ENCODE data around the gene TMOD2.
"Not testable (repeated sequence)": the region's sequence is repeated elsewhere in the genome, so short reads cannot be mapped to it uniquely, and the experiment has no call there.

The TMOD2 gene

DNA sequence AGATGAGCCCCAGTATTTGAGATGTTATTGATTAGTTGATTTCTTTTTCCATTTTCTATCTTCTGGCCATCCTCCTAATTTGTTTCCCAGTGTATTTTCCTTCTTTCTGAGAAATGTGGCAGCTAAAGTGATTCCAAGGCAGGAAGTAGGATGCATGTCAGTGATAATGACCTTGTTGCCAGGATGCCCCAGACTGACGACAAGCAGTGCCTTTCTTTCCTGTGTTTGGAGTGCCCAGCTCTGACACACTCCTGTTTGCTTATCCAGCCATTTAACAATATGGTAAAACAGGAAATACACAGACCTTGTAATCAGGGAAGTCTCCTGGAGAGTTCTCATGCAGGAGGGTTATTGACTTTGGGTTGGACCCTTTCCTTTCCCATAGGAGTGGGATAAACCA is 20.4 kb downstream of the TMOD2 start:
- Histone ChIP-seq H3K4me1 (ENCODE audit: control insufficient read depth, insufficient read depth, low read length) (0 out of 2 replicates have a peak, but pooled peaks cover 3% of the 10 kb centered on the region), H3K4me3 (ENCODE audit: low read length) (no peak overlapping the region), H3K27ac (ENCODE audit: low read length) (no peak overlapping the region), H3K9me3 (ENCODE audit: control insufficient read depth, insufficient read depth, low read length) (no peaks in the 10 kb centered on the region), H3K27me3 (ENCODE audit: control insufficient read depth, insufficient read depth, low read length) (no peaks in the 10 kb centered on the region), H3K36me3 (ENCODE audit: control insufficient read depth, insufficient read depth, low read length) (no peaks in the 10 kb centered on the region)
- WGBS (ENCODE audit: insufficient coverage, insufficient read length): no CpG with 5 or more reads among the region's 1 CpG
- no peak for DNase-seq (ENCODE audit: low read depth, low spot score)

- no peak for DNase-seq (ENCODE audit: low read depth, low spot score)
- H3K4me3 ChIP-seq (ENCODE audit: low read length): no peak overlapping the region
- no peaks in the 10 kb centered on the region for H3K4me1 ChIP-seq (ENCODE audit: control insufficient read depth, insufficient read depth, low read length)
- no peak overlapping the region for H3K27ac ChIP-seq (ENCODE audit: low read length)
- no CpG with 5 or more reads among the region's 3 CpGs for WGBS (ENCODE audit: insufficient coverage, insufficient read length)
- H3K27me3 ChIP-seq (ENCODE audit: control insufficient read depth, insufficient read depth, low read length): no peaks in the 10 kb centered on the region
- H3K36me3 ChIP-seq (ENCODE audit: control insufficient read depth, insufficient read depth, low read length): no peaks in the 10 kb centered on the region
- no peaks in the 10 kb centered on the region for H3K9me3 ChIP-seq (ENCODE audit: control insufficient read depth, insufficient read depth, low read length)
Measured at GRCh38 chr15:51774916-51775315, 23.5 kb downstream of the TMOD2 start.

DNA sequence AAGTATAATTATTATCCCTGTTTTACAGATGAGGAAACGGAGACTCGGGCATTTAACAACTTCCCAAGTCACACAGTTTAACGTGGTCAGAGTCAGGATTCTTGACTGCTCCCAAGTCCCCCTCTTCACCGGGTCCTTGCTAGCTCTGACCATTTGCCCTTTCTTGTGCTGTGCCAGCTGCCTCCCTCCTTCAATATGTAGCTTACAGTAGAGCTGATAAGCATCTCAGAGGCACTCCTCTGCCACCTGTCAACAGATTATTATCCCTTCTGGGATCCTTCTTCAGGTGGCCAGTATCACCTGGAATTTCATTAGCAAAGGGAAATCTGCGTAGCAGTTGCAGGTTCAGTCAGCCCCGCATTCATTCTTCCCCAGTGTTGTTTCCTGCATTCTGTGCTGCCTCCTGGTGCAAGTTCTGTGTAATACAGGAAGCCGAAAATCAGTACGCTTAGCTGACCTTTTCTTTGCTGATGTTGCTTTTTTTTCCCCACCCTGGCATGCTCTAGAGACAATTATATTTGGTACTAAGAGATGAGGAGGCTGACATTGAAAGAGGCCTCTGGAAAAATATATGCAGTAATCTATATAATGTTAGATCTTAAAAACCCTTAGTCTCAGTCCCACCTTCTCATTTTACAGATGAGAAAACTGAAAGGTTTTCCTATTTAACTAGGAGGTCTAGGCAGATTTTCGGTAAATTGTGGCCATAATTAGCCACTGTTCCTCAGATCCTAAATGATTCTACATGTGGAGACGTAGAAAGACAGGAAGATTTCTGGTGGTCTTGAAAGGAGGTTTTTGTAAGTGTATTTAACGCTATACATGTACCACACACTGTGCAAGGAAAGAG is 24.8 kb downstream of the TMOD2 start:
- no CpG with 5 or more reads among the region's 11 CpGs for WGBS (ENCODE audit: insufficient coverage, insufficient read length)
- no peaks in the 10 kb centered on the region for H3K4me1 ChIP-seq (ENCODE audit: control insufficient read depth, insufficient read depth, low read length)

GRCh38 chr15:51776952-51777569 is 25.7 kb downstream of the TMOD2 start:
- Histone ChIP-seq H3K27me3 (ENCODE audit: control insufficient read depth, insufficient read depth, low read length) (no peaks in the 10 kb centered on the region), H3K9me3 (ENCODE audit: control insufficient read depth, insufficient read depth, low read length) (no peaks in the 10 kb centered on the region), H3K27ac (ENCODE audit: low read length) (no peak overlapping the region), H3K4me1 (ENCODE audit: control insufficient read depth, insufficient read depth, low read length) (no peaks in the 10 kb centered on the region), H3K36me3 (ENCODE audit: control insufficient read depth, insufficient read depth, low read length) (no peaks in the 10 kb centered on the region), H3K4me3 (ENCODE audit: low read length) (no peak overlapping the region)
- DNase-seq (ENCODE audit: low read depth, low spot score): no peak
- no CpG with 5 or more reads among the region's 6 CpGs for WGBS (ENCODE audit: insufficient coverage, insufficient read length)

More for the DNA sequence above, 24.8 kb downstream of the TMOD2 start:
- no peaks in the 10 kb centered on the region for H3K36me3 ChIP-seq (ENCODE audit: control insufficient read depth, insufficient read depth, low read length)
- no peak overlapping the region for H3K4me3 ChIP-seq (ENCODE audit: low read length)
- H3K27ac ChIP-seq (ENCODE audit: low read length): no peak overlapping the region
- H3K9me3 ChIP-seq (ENCODE audit: control insufficient read depth, insufficient read depth, low read length): no peaks in the 10 kb centered on the region
- H3K27me3 ChIP-seq (ENCODE audit: control insufficient read depth, insufficient read depth, low read length): no peaks in the 10 kb centered on the region
- DNase-seq (ENCODE audit: low read depth, low spot score): peak; percentile 73

DNA sequence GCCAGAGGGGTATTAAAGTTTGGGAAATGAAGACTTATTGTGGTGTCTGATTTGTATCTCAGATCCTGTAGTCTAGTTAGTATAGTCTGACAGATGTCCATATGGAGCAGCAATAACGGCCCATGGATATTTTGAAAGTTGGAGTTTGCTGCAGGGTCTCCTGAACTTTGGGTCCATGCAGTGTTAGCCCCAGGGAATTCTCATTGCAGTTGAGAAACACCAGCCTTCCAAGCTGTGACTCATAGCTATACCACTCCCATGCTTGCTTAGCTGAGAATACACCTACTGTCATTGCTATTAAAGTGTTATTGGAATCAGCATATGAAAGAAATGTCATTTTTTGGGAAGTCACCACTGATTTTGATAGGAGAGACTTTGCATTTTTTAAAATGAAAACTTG is 29.2 kb downstream of the TMOD2 start:
- Histone ChIP-seq H3K27ac (ENCODE audit: low read length) (no peak overlapping the region), H3K36me3 (ENCODE audit: control insufficient read depth, insufficient read depth, low read length) (no peaks in the 10 kb centered on the region), H3K27me3 (ENCODE audit: control insufficient read depth, insufficient read depth, low read length) (no peaks in the 10 kb centered on the region), H3K4me3 (ENCODE audit: low read length) (no peak overlapping the region), H3K4me1 (ENCODE audit: control insufficient read depth, insufficient read depth, low read length) (no peaks in the 10 kb centered on the region), H3K9me3 (ENCODE audit: control insufficient read depth, insufficient read depth, low read length) (no peaks in the 10 kb centered on the region)
- no CpG with 5 or more reads among the region's 1 CpG for WGBS (ENCODE audit: insufficient coverage, insufficient read length)
- DNase-seq (ENCODE audit: low read depth, low spot score): no peak

DNA sequence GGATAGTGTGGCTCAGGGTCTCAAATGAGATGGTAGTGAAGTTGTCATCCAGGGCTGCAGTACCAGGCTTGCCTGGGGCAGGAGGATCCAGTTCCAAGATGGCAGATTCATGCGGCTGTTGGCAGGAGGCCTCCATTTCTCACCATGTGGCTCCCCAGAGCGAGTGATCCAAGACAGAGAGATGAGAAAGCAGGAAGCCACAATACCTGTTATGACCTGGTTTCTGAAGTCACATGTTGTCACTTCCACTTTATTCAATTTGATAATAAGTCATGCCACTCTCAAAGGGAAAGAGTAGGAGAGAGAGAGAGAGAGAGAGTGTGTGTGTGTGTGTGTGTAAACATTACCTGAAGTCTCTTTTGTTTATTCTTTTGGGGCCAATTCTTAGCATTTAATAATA is 30.1 kb downstream of the TMOD2 start:
- DNase-seq (ENCODE audit: low read depth, low spot score): no peak
- WGBS (ENCODE audit: insufficient coverage, insufficient read length): no CpG with 5 or more reads among the region's 2 CpGs
- H3K27me3 ChIP-seq (ENCODE audit: control insufficient read depth, insufficient read depth, low read length): no peaks in the 10 kb centered on the region
- H3K27ac ChIP-seq (ENCODE audit: low read length): no peak overlapping the region
- no peaks in the 10 kb centered on the region for H3K4me1 ChIP-seq (ENCODE audit: control insufficient read depth, insufficient read depth, low read length)
- no peaks in the 10 kb centered on the region for H3K9me3 ChIP-seq (ENCODE audit: control insufficient read depth, insufficient read depth, low read length)
- no peak overlapping the region for H3K4me3 ChIP-seq (ENCODE audit: low read length)
- no peaks in the 10 kb centered on the region for H3K36me3 ChIP-seq (ENCODE audit: control insufficient read depth, insufficient read depth, low read length)

- DNase-seq (ENCODE audit: low read depth, low spot score): no peak
- no peak overlapping the region for H3K4me3 ChIP-seq (ENCODE audit: low read length)
- H3K27me3 ChIP-seq (ENCODE audit: control insufficient read depth, insufficient read depth, low read length): no peaks in the 10 kb centered on the region
- H3K36me3 ChIP-seq (ENCODE audit: control insufficient read depth, insufficient read depth, low read length): no peaks in the 10 kb centered on the region
- no peak overlapping the region for H3K27ac ChIP-seq (ENCODE audit: low read length)
- H3K9me3 ChIP-seq (ENCODE audit: control insufficient read depth, insufficient read depth, low read length): no peaks in the 10 kb centered on the region
- H3K4me1 ChIP-seq (ENCODE audit: control insufficient read depth, insufficient read depth, low read length): peaks cover 3% of the 10 kb centered on the region; the same call in 1 of the 2 replicates
- WGBS (ENCODE audit: insufficient coverage, insufficient read length): no CpG with 5 or more reads among the region's 7 CpGs
Measured at GRCh38 chr15:51782357-51782896, 31.0 kb downstream of the TMOD2 start.

GRCh38 chr15:51783967-51784366 is 32.6 kb downstream of the TMOD2 start:
- DNase-seq (ENCODE audit: low read depth, low spot score): no peak
- Histone ChIP-seq H3K27ac (ENCODE audit: low read length) (no peak overlapping the region), H3K9me3 (ENCODE audit: control insufficient read depth, insufficient read depth, low read length) (no peaks in the 10 kb centered on the region), H3K4me1 (ENCODE audit: control insufficient read depth, insufficient read depth, low read length) (peaks cover 3% of the 10 kb centered on the region; the same call in 1 of the 2 replicates), H3K27me3 (ENCODE audit: control insufficient read depth, insufficient read depth, low read length) (no peaks in the 10 kb centered on the region), H3K4me3 (ENCODE audit: low read length) (no peak overlapping the region), H3K36me3 (ENCODE audit: control insufficient read depth, insufficient read depth, low read length) (no peaks in the 10 kb centered on the region)
- WGBS (ENCODE audit: insufficient coverage, insufficient read length): no CpG with 5 or more reads among the region's 3 CpGs

DNA sequence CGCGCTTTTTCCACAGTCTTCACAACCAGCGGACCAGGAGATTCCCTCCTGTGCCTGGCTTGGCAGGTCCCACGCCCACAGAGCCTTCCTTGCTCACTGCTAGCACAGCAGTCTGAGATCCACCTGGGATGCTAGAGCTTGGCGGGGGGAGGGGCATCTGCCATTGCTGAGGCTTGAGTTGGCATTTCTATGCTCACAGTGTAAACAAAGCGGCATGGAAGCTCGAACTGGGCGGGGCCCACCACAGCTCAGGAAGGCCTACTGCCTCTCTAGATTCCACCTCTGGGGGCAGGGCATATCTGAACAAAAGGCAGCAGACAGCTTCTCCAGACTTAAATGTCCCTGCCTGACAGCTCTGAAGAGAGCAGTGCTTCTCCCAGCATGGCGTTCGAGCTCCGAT is 35.7 kb downstream of the TMOD2 start:
- H3K27me3 ChIP-seq (ENCODE audit: control insufficient read depth, insufficient read depth, low read length); H3K36me3 ChIP-seq (ENCODE audit: control insufficient read depth, insufficient read depth, low read length); H3K4me1 ChIP-seq (ENCODE audit: control insufficient read depth, insufficient read depth, low read length); H3K4me3 ChIP-seq (ENCODE audit: low read length); H3K9me3 ChIP-seq (ENCODE audit: control insufficient read depth, insufficient read depth, low read length); H3K27ac ChIP-seq (ENCODE audit: low read length): not testable (repeated sequence)
- peak; percentile 13 for DNase-seq (ENCODE audit: low read depth, low spot score)
- no CpG with 5 or more reads among the region's 11 CpGs for WGBS (ENCODE audit: insufficient coverage, insufficient read length)

DNA sequence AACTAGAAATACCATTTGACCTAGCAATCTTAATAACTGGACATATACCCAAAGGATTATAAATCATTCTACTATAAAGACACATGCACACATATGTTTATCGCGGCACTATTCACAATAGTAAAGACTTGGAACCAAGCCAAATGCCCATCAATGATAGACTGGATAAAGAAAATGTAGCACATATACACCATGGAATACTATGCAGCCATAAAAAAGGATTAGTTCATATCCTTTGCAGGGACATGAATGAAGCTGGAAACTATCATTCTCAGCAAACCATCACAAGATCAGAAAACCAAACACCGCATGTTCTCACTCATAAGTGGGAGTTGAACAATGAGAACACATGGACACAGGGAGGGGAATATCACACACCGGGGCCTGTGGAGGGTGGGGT is 41.1 kb downstream of the TMOD2 start:
- not testable (repeated sequence) for H3K36me3 ChIP-seq (ENCODE audit: control insufficient read depth, insufficient read depth, low read length); H3K4me3 ChIP-seq (ENCODE audit: low read length); H3K27ac ChIP-seq (ENCODE audit: low read length); DNase-seq (ENCODE audit: low read depth, low spot score); H3K4me1 ChIP-seq (ENCODE audit: control insufficient read depth, insufficient read depth, low read length); H3K27me3 ChIP-seq (ENCODE audit: control insufficient read depth, insufficient read depth, low read length); H3K9me3 ChIP-seq (ENCODE audit: control insufficient read depth, insufficient read depth, low read length)
- WGBS (ENCODE audit: insufficient coverage, insufficient read length): no CpG with 5 or more reads among the region's 4 CpGs
